MM.1S (cell line): ENCODE measurements around the gene PYGB.

Experiments
- CTCF ChIP-seq: fragments of 300-600 bp; sonication (generic); IDR thresholded peaks from 2 replicates; pipeline ENCODE4 v1.5.1; 2016; ENCODE audit warnings: antibody characterized with exemption, low read length, mixed read lengths
- EZH2phosphoT487 ChIP-seq: fragments of 300-600 bp; sonication (generic); IDR thresholded peaks from 2 replicates; pipeline ENCODE4 v1.6.1; 2018; ENCODE audit warnings: antibody characterized with exemption, low read length

GRCh38 chr20:25323496-25324246 lies 75.8 kb downstream of the PYGB start:
- TF ChIP-seq CTCF (no peak), EZH2phosphoT487 (no peak)
